Muscle of leg (tissue), 16 donors: ENCODE results near the gene RSAD2. TPM values are rescaled to one million over a fixed set of nuclear protein-coding genes. Genes with fewer than 3 reads are reported as not detected.

Source experiments
- DNase-seq: peaks from one replicate; pipeline ENCODE4 v3.0.0; 2013
- H3K27ac ChIP-seq: one replicate; pipeline ENCODE4 v1.5.1; 2013; ENCODE audit warnings: mild to moderate bottlenecking, low read length, control low read depth
- H3K27me3 ChIP-seq: one replicate; pipeline ENCODE4 v1.6.1; 2013; ENCODE audit warnings: low read length; ENCODE audit not compliant: control insufficient read depth, insufficient read depth
- H3K36me3 ChIP-seq: one replicate; pipeline ENCODE4 v1.6.1; 2013; ENCODE audit warnings: low read length; ENCODE audit not compliant: control insufficient read depth, insufficient read depth
- H3K4me1 ChIP-seq: one replicate; pipeline ENCODE4 v1.6.1; 2013; ENCODE audit warnings: low read length; ENCODE audit not compliant: control insufficient read depth, insufficient read depth
- H3K4me3 ChIP-seq: one replicate; pipeline ENCODE4 v1.5.1; 2013; ENCODE audit warnings: low read length, control low read depth
- H3K9me3 ChIP-seq: replicated peaks from 2 replicates; pipeline ENCODE4 v1.6.1; 2013; ENCODE audit warnings: low read depth, low read length; ENCODE audit not compliant: control insufficient read depth
- WGBS: methylation state at CpG from one replicate; pipeline ENCODE4 v1.1.5; 2013; ENCODE audit warnings: missing lambda C conversion rate; ENCODE audit not compliant: insufficient coverage; 5-methylcytosine and 5-hydroxymethylcytosine counted together
- long read RNA-seq, 11 donors: transcript quantifications; one replicate each; lab custom pipeline, GENCODE V29; 2026
- polyA plus RNA-seq, 8 donors: library from polyadenylated mRNA; unstranded; fragments of 120-200 nt; gene quantifications; one replicate each; pipeline versions ENCODE4 v1.2.1 to v1.2.3, GENCODE V29; 2013; ENCODE audit warnings: inconsistent platforms in 1 of 8, low replicate concordance in 1 of 8; ENCODE audit not compliant: insufficient read length in 8 of 8, insufficient read depth in 1 of 8
- total RNA-seq: library from RNA; stranded (reverse); fragments of 120-200 nt; gene quantifications from one replicate; pipeline ENCODE4 v1.2.4, GENCODE V29; 2013

The RSAD2 gene
- total RNA-seq (3.3 TPM), polyA plus RNA-seq (1 to 10 TPM; 2.6 to 5.1 (median 3.0) TPM)
- long read RNA-seq, donor 1, result 0 reads
- long read RNA-seq, donor 2, result 0 reads
- long read RNA-seq, donor 3, partial matches to known transcripts, result 0 of 2 reads
- long read RNA-seq, donor 3, other reads (novel, unspliced or antisense), result 0 of 2 reads
- long read RNA-seq, donor 4, result 0 reads
- long read RNA-seq, donor 5, partial matches to known transcripts, result 0 of 1 reads
- long read RNA-seq, donor 5, other reads (novel, unspliced or antisense), result 0 of 1 reads
- long read RNA-seq, donor 6, result 0 reads
- long read RNA-seq, donor 7, result 0 reads
- long read RNA-seq, donor 8, partial matches to known transcripts, result 0 of 1 reads
- long read RNA-seq, donor 8, other reads (novel, unspliced or antisense), result 0 of 1 reads
- long read RNA-seq, donor 9, result 0 reads
- long read RNA-seq, donor 10, result 0 reads
- long read RNA-seq, donor 11, result 0 reads

- no peaks in the 10 kb centered on the region for H3K27me3 ChIP-seq
- peak within 1 kb of the TSS; percentile 87 for H3K27ac ChIP-seq
- H3K36me3 ChIP-seq, result no peaks in the 10 kb centered on the region
- H3K9me3 ChIP-seq, result peaks cover 4% of the 10 kb centered on the region
- H3K4me1 ChIP-seq, result peaks cover 13% of the 10 kb centered on the region
- peak within 1 kb of the TSS; percentile 41 for H3K4me3 ChIP-seq
- WGBS, result 27% methylated on average over 6 of the region's 10 CpGs
- peak; percentile 86 for DNase-seq
These were observed at the start of gene RSAD2 for GRCh38 chr2:6877402-6878304. Gene RSAD2 (plus strand): TSS chr2:6877777. CDS start chr2:6877801, 24 bp downstream.

DNA sequence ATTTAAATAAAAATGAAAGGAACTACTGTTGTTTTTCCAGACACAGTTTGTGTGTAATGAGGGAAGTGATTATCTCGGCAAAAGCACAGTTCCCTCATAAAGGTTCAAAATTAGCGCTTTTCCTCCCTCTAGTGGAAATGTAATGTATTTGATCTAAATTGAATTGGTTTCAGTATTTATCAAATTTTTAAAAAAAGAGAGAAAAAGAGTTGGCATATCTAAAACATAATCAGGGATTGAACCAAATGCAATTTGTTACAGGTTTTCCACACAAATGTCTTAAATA, 49.3 kb upstream of the RSAD2 start:
- Histone ChIP-seq H3K9me3 (peaks cover 11% of the 10 kb centered on the region), H3K4me1 (peaks cover under 1% of the 10 kb centered on the region), H3K27me3 (no peaks in the 10 kb centered on the region), H3K27ac (peak overlapping the region; percentile 67), H3K4me3 (no peak overlapping the region), H3K36me3 (no peaks in the 10 kb centered on the region)
- no CpG with 5 or more reads among the region's 2 CpGs for WGBS
- peak; percentile 87 for DNase-seq

DNA sequence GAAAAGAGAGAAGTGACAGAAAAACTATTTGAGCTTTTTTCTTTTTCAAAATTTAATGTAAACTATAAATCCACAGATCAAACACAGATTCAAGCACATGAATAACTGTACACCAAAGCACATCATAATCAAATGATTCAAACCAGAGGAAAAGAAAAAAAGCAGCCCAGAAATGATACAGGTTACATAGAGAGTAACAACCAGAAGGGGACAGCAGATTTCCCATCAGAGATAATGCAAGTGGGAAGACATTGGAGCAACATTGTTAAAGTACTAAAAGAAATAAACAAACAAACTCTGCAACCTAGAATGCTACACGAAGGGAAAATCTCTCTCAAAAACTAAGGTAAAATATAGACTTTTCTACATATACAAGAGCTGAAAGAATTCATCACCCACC, 46.3 kb upstream of the RSAD2 start:
- H3K27ac ChIP-seq, result no peak overlapping the region
- no peaks in the 10 kb centered on the region for H3K4me1 ChIP-seq
- no CpG with 5 or more reads among the region's 1 CpG for WGBS
- H3K27me3 ChIP-seq, result no peaks in the 10 kb centered on the region
- peaks cover 14% of the 10 kb centered on the region for H3K9me3 ChIP-seq
- no peak for DNase-seq
- H3K36me3 ChIP-seq, result no peaks in the 10 kb centered on the region
- H3K4me3 ChIP-seq, result no peak overlapping the region

GRCh38 chr2:6832596-6833299, 44.8 kb upstream of the RSAD2 start:
- DNase-seq, result no peak
- Histone ChIP-seq H3K4me1 (no peaks in the 10 kb centered on the region), H3K36me3 (no peaks in the 10 kb centered on the region), H3K9me3 (peaks cover 14% of the 10 kb centered on the region), H3K4me3 (no peak overlapping the region), H3K27me3 (no peaks in the 10 kb centered on the region), H3K27ac (no peak overlapping the region)
- 83% methylated on average over 1 of the region's 2 CpGs for WGBS

DNA sequence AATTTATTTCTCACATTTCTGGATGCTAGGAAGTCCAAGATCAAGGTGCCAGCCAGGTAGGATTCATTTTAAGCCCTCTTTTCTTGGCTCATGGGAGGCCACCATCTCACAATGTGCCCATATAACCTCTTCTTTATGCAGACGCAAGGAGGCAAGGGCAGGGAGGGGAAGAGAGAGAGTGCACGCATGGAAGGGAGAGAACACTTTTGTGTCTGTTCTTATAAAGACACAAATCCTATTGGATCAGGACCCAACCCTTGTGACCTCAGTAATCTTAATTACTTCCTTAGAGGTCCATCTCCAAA, 44.3 kb upstream of the RSAD2 start:
- DNase-seq, result no peak
- Histone ChIP-seq H3K27ac (no peak overlapping the region), H3K36me3 (no peaks in the 10 kb centered on the region), H3K4me3 (no peak overlapping the region), H3K9me3 (peaks cover 14% of the 10 kb centered on the region), H3K4me1 (no peaks in the 10 kb centered on the region), H3K27me3 (no peaks in the 10 kb centered on the region)
- no CpG with 5 or more reads among the region's 2 CpGs for WGBS

GRCh38 chr2:6834163-6834562, 43.4 kb upstream of the RSAD2 start:
- Histone ChIP-seq H3K27ac (no peak overlapping the region), H3K4me1 (no peaks in the 10 kb centered on the region), H3K27me3 (no peaks in the 10 kb centered on the region), H3K36me3 (no peaks in the 10 kb centered on the region), H3K4me3 (no peak overlapping the region), H3K9me3 (peaks cover 15% of the 10 kb centered on the region)
- no peak for DNase-seq

- Histone ChIP-seq H3K9me3 (peaks cover 16% of the 10 kb centered on the region), H3K27me3 (no peaks in the 10 kb centered on the region), H3K27ac (no peak overlapping the region), H3K36me3 (no peaks in the 10 kb centered on the region), H3K4me1 (no peaks in the 10 kb centered on the region), H3K4me3 (no peak overlapping the region)
- no peak for DNase-seq
These were observed 42.1 kb upstream of the RSAD2 start for GRCh38 chr2:6835467-6835866.

- WGBS, result 90% methylated on average over 2 of the region's 4 CpGs
- no peak for DNase-seq
- Histone ChIP-seq H3K36me3 (no peaks in the 10 kb centered on the region), H3K27ac (no peak overlapping the region), H3K9me3 (peaks cover 28% of the 10 kb centered on the region), H3K4me1 (no peaks in the 10 kb centered on the region), H3K27me3 (no peaks in the 10 kb centered on the region), H3K4me3 (no peak overlapping the region)
These were observed 38.8 kb upstream of the RSAD2 start for GRCh38 chr2:6838673-6839319.

DNA sequence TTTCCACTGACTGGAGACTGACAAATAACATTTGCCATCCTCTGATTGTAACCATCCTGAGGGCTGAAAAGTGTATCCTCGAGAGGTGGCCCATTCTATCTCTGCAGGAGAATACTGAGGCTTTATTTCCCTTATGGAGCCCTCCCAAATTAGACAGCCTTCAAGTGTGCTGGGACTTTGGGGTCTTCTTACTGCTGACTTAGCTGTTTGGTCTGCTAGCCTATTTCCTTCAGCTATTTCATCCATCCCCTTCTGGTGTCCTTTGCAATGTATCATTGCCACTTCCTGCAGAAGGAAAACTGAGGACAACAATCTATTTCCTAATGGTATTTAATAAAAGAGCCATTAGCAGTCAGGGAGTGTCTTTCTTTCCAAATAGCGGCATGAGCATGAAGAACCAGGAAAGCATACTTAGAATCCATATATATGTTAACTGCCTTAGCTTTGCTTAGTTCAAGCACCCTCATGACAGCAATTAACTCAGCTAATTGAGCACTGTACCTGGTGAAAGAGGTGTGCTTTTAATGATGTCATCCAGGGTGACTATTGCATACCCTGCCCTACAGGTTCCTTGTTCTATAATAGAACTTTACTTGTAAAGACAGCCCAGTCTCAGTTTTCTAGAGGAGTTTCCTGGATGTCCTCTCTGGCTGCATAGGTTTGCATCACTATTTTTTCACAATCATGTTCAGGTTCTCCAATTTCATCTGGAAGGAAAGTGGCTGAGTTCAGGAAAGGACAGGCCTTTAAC, 35.9 kb upstream of the RSAD2 start:
- no peaks in the 10 kb centered on the region for H3K27me3 ChIP-seq
- no peak overlapping the region for H3K4me3 ChIP-seq
- no peak overlapping the region for H3K27ac ChIP-seq
- no peaks in the 10 kb centered on the region for H3K36me3 ChIP-seq
- peaks cover 55% of the 10 kb centered on the region for H3K9me3 ChIP-seq
- no peaks in the 10 kb centered on the region for H3K4me1 ChIP-seq
- WGBS, result no CpG with 5 or more reads among the region's 2 CpGs
- DNase-seq, result no peak
